ENCODE measurements around the gene SFTPD.

SFTPD gene

GRCh38 chr10:79946271-79947082 is 2.4 kb downstream of the SFTPD start:
- in situ Hi-C loops (cut with MboI; ENCODE audit: low sequenced_read_pairs): loop anchor here (25.0 kb wide), 2 partner anchors 291 to 384 kb away; partner anchors contain the start of gene SFTPA2

GRCh38 chr10:79944428-79945395 is 4.2 kb downstream of the SFTPD start:
- in situ Hi-C loops (cut with MboI; ENCODE audit: low sequenced_read_pairs): loop anchor here (25.0 kb wide), 2 partner anchors 293 to 382 kb away; partner anchors contain the start of gene SFTPA2

- in situ Hi-C loops (cut with MboI; ENCODE audit: low sequenced_read_pairs): loop anchor here (25.0 kb wide), 2 partner anchors 293 to 382 kb away; partner anchors contain the start of gene SFTPA2
Observed at GRCh38 chr10:79943871-79944270, 5.0 kb downstream of the SFTPD start.

DNA sequence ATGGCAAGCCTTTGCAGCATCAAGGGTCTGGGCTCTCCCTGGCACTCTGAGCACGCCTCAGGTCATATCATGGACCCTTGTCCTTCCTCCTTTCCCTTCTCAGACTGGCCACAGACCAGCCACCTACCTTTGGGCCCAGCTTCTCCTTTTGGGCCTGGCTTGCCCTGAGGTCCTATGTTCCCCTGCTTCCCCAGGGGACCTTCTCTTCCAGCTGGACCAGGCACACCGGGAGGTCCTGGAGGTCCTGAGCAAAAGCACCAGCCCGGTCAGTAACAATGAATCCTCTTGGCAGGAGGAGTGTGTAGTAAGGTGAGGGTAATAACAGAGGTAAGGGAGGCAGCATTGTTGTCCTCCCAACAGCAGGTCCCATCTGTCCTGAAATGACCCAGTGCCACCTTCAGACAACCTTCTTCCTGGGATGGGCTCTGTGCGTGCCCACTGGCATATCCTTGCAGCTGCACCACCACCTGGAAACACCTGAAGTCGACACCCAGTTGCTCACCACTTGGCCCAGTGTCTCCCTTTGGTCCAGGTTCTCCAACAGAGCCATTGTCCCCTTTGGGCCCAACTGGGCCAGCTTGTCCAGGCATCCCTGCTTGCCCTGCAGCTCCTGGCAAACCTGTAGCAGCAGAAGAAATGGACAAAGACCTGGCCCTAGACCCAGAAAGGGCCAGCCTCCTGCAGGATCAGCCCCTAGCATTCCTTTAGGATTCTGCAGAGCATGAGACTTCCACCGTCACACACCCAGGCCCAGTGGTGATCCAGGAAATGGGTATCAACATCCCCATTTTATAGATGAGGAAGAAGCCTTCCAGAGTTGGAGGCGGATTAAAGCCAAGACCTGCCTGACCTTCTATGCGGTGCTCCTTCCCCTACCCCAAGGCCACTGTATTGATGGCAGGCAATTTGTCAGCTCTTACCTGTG is 6.4 kb downstream of the SFTPD start:
- in situ Hi-C loops (cut with MboI; ENCODE audit: low sequenced_read_pairs): loop anchor here (25.0 kb wide), 2 partner anchors 295 to 380 kb away; partner anchors contain the start of gene SFTPA2

- in situ Hi-C loops (cut with MboI; ENCODE audit: low sequenced_read_pairs): loop anchor here (25.0 kb wide), 2 partner anchors 296 to 379 kb away; partner anchors contain the start of gene SFTPA2
Observed at GRCh38 chr10:79941585-79942210, 7.2 kb downstream of the SFTPD start.

DNA sequence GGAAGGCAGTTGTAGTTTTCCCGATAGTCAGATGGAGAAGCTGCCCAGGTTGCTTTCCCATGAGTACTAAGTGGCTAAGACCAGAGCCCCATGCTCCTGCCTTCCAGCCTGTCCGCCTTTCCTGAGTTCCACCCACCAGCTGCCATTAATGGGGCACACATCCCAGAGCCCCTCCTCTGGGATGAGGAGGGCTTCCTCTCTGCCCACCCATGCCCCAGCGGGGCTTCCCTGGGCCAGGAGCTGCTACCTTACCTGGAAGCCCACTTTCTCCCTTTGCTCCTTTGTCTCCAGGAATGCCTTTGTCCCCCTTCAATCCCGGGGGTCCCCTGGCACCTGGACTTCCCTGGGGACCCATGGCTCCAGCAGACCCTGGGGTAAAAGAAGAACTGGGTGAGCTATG is 7.8 kb downstream of the SFTPD start:
- in situ Hi-C loops (cut with MboI; ENCODE audit: low sequenced_read_pairs): loop anchor here (25.0 kb wide), 2 partner anchors 296 to 379 kb away; partner anchors contain the start of gene SFTPA2

- in situ Hi-C loops (cut with MboI; ENCODE audit: low sequenced_read_pairs): loop anchor here (25.0 kb wide), 2 partner anchors 297 to 378 kb away; partner anchors contain the start of gene SFTPA2
Observed at GRCh38 chr10:79940431-79940830, 8.5 kb downstream of the SFTPD start.

DNA sequence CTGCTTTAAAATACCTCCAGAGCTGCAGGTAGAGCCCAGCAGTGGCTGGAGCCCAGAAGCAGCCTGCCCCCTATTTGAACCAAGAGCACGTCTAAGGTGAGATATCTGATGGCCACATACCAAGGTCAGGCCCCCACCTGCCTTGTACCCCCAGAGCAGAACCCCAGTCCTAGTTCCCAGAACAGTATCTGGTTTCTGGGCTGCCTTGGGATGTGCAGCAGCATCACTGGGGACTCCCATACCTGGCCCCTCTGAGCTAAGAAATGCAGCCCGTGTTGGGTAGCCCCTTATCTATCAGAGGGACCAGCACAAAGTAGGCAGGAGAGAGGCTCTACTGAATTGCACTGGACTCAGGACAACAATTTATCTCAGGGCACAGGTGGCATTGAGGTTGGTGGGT is 8.9 kb downstream of the SFTPD start:
- in situ Hi-C loops (cut with MboI; ENCODE audit: low sequenced_read_pairs): loop anchor here (25.0 kb wide), 2 partner anchors 297 to 378 kb away; partner anchors contain the start of gene SFTPA2

DNA sequence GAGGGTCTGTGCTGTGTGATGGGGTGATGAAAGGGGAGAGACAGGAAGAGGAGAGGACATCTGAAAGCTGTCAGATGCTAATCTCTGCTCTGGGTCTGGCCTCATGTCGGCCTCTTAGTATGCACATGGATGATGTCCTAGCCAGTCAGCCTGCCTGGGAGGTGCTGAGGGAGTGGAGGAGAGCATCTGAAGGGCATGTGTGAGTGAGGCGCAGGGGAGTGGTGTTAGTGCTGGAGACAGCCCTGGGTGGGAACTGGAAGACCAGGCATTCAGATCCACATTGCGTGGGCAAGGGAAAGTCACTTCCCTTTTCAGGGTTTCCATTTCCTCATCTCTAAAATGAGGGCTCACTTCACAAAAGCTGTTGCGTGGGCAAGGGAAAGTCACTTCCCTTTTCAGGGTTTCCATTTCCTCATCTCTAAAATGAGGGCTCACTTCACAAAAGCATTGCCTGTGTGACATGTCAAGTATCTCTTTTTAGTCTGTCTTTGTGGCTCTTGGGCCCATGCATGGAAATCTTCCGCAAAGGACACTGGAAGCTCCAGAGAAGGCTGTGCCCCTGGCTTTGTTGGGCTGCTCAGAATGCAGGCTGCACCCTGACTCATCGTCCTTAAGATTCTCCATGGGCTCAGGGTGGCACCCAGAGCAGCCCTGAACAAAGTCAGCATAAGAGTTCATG is 10.0 kb downstream of the SFTPD start:
- in situ Hi-C loops (cut with MboI; ENCODE audit: low sequenced_read_pairs): loop anchor here (25.0 kb wide), 2 partner anchors 298 to 377 kb away; partner anchors contain the start of gene SFTPA2

DNA sequence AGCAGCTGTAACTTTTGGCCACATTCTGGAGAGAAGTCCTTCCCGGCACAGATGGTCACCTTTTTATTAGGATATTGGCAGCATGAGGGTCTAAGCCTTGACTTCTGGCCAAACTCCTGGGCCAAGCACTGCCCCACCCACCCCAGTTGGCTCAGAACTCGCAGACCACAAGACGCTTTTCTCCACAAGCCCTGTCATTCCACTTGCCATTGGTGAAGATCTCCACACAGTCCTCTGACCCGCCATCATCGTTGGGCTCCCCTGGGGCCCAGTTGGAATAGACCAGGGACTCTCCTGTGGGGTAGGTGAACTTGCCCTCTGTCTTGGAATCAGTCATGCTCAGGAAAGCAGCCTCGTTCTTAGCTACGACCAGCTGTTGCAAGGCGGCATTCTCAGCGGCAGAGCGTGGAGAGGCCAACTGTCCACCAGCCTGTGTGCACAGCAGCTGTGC is 11.2 kb downstream of the SFTPD start:
- in situ Hi-C loops (cut with MboI; ENCODE audit: low sequenced_read_pairs): loop anchor here (25.0 kb wide), 2 partner anchors 300 to 375 kb away; partner anchors contain the start of gene SFTPA2

DNA sequence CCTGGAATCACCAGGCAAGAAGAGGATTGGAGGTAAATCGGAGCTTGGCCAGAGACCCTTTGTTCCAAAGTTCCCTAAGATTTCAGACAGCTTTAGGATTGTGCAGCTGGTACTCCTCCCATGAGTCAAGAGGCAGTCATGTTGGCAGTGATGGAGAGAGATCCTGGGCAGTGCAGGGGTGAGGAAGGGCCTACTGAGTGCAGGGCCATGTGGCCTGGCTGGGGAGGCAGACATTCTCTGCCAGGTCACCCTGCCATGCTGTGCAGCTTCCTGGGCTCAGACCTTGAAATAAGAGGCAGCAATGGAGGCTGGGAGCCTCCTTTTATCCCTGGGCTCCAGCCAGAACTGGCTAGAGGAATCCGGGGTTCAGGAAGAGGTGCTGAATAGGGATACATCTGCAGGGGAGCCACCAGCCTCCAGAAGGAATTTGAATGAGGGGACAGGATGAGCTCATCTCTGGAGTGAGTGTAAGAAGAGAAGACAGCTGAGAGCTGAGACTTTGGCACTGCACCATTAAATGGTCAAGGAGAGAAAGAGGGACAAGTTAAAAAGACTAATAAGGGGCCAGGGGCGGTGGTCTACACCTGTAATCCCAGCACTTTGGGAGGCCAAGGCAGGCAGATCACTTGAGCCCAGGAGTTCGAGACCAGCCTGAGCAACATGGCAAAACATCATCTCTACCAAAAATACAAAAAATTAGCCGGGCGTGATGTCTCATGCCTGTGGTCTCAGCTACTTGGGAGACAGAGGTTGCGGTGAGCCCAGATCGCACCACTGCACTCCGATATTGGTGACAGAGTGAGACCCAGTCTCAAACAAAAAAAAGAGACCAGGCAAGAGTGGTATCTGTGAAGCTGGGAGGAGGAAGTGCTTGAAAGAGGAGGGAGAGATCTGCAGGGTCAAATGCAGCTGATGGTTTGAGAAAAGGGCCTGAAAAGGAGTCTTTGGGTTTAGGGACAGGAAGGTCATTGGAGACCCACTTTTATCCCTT is 12.0 kb downstream of the SFTPD start:
- in situ Hi-C loops (cut with MboI; ENCODE audit: low sequenced_read_pairs): loop anchor here (25.0 kb wide), 2 partner anchors 300 to 375 kb away; partner anchors contain the start of gene SFTPA2

- in situ Hi-C loops (cut with MboI; ENCODE audit: low sequenced_read_pairs): loop anchor here (25.0 kb wide), 2 partner anchors 303 to 372 kb away; partner anchors contain the start of gene SFTPA2
Observed at GRCh38 chr10:79933961-79934360, 14.9 kb downstream of the SFTPD start.

GRCh38 chr10:79932841-79933379 is 16.0 kb downstream of the SFTPD start:
- in situ Hi-C loops (cut with MboI; ENCODE audit: low sequenced_read_pairs): loop anchor here (25.0 kb wide), 2 partner anchors 304 to 371 kb away; partner anchors contain the start of gene SFTPA2

- in situ Hi-C loops (cut with MboI; ENCODE audit: low sequenced_read_pairs): loop anchor here (25.0 kb wide), 2 partner anchors 305 to 370 kb away; partner anchors contain the start of gene SFTPA2
Observed at GRCh38 chr10:79932307-79932706, 16.6 kb downstream of the SFTPD start.

GRCh38 chr10:79930751-79931150 is 18.2 kb downstream of the SFTPD start:
- in situ Hi-C loops (cut with MboI; ENCODE audit: low sequenced_read_pairs): loop anchor here (25.0 kb wide), 2 partner anchors 307 to 368 kb away; partner anchors contain the start of gene SFTPA2

DNA sequence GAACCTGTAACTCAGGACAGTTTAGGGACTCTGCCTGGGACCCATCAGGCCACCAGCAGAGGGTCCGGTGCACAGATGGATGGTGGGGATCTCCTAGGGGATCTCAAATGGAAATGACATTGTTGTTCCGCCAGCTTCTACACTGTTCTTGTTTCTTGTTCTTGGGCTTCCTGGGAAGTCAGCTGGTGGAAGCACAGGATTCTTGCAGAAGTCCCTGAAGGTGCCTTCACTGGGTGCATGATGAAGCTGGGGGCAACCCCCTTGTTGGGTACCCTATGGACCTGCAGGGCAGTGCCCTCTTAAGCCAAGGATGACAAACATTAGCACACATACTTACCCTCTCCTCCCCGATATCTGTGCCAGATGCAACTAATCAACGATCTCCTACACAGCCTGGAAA is 18.6 kb downstream of the SFTPD start:
- in situ Hi-C loops (cut with MboI; ENCODE audit: low sequenced_read_pairs): loop anchor here (25.0 kb wide), 2 partner anchors 307 to 368 kb away; partner anchors contain the start of gene SFTPA2
